ENCODE data around the gene CFAP92.

GRCh38 chr3:128945878-128946175 lies 48.0 kb downstream of the CFAP92 start:
- TF ChIP-seq CTCF (conservative IDR thresholded peaks at IDR 0.05) (no peak), ZFX (IDR thresholded peaks at IDR 0.05) (no peak)
